CD14-positive monocyte (primary cell): ENCODE data around the gene ZC3H12C. TPM values are rescaled to one million over a fixed set of nuclear protein-coding genes. Genes with fewer than 3 reads are reported as not detected.

Experiments used
- DNase-seq, 3 donors: peaks; one replicate each; pipeline ENCODE4 v3.0.0-alpha.2; 2011 to 2022
- H2AFZ ChIP-seq: 2 replicates; pipeline ENCODE4 v1.6.0; 2012; ENCODE audit warnings: mild to moderate bottlenecking, low read depth, low read length, inconsistent platforms; ENCODE audit not compliant: insufficient read depth, poor library complexity, severe bottlenecking
- H3K27ac ChIP-seq, 2 donors: 1 replicate in 1 of 2; 2 replicates in 1 of 2; pipeline ENCODE4 v1.5.1; 2012 to 2013; ENCODE audit warnings: low read length in 2 of 2, control low read depth in 1 of 2, inconsistent platforms in 1 of 2, low read depth in 1 of 2, mild to moderate bottlenecking in 1 of 2
- H3K27me3 ChIP-seq, 2 donors: one replicate each; pipeline versions ENCODE4 v1.6.0 to v1.6.1; 2011 to 2013; ENCODE audit warnings: low read length in 2 of 2; ENCODE audit not compliant: control insufficient read depth in 2 of 2, insufficient read depth in 2 of 2
- H3K36me3 ChIP-seq, 2 donors: replicated peaks in 1 of 2; 1 replicate in 1 of 2; 2 replicates in 1 of 2; pipeline versions ENCODE4 v1.5.1 to v1.6.1; 2012 to 2013; ENCODE audit warnings: low read length in 2 of 2, control low read depth in 1 of 2, inconsistent platforms in 1 of 2, mild to moderate bottlenecking in 1 of 2; ENCODE audit not compliant: insufficient read depth in 2 of 2, control insufficient read depth in 1 of 2
- H3K4me1 ChIP-seq, 2 donors: 1 replicate in 1 of 2; 2 replicates in 1 of 2; pipeline versions ENCODE4 v1.5.1 to v1.6.1; 2012 to 2013; ENCODE audit warnings: low read length in 2 of 2, control low read depth in 1 of 2, inconsistent platforms in 1 of 2, mild to moderate bottlenecking in 1 of 2, moderate library complexity in 1 of 2; ENCODE audit not compliant: insufficient read depth in 2 of 2, control insufficient read depth in 1 of 2
- H3K4me2 ChIP-seq: replicated peaks from 2 replicates; pipeline ENCODE3; 2012; ENCODE audit warnings: low read length, moderate library complexity, mild to moderate bottlenecking; ENCODE audit not compliant: poor library complexity, severe bottlenecking; ENCODE audit errors: extremely low read depth
- H3K4me3 ChIP-seq, 3 experiments: fragments of 200-600 bp in 1 of 3; sonication (generic) in 1 of 3; replicated peaks in 1 of 3; 1 replicate in 2 of 3; 2 replicates in 1 of 3; pipeline ENCODE4 v1.5.1; 2011 to 2013; ENCODE audit warnings: low read length in 3 of 3, mild to moderate bottlenecking in 3 of 3, control low read depth in 2 of 3, low read depth in 2 of 3, inconsistent platforms in 1 of 3, moderate library complexity in 1 of 3
- H3K79me2 ChIP-seq: 2 replicates; pipeline ENCODE4 v1.6.0; 2012; ENCODE audit warnings: mild to moderate bottlenecking, control low read depth, inconsistent platforms, low read length, moderate library complexity; ENCODE audit not compliant: insufficient read depth
- H3K9ac ChIP-seq: 2 replicates; pipeline ENCODE4 v1.6.0; 2017; ENCODE audit warnings: low read length, mild to moderate bottlenecking; ENCODE audit not compliant: insufficient read depth, poor library complexity, severe bottlenecking
- H3K9me3 ChIP-seq, 2 donors: replicated peaks in 1 of 2; 1 replicate in 1 of 2; 2 replicates in 1 of 2; pipeline versions ENCODE4 v1.5.1 to v1.6.1; 2012 to 2013; ENCODE audit warnings: low read length in 2 of 2, control low read depth in 1 of 2; ENCODE audit not compliant: control insufficient read depth in 1 of 2, insufficient read depth in 1 of 2
- H4K20me1 ChIP-seq: 2 replicates; pipeline ENCODE4 v1.6.0; 2012; ENCODE audit warnings: mild to moderate bottlenecking, low read length, control low read depth, moderate library complexity; ENCODE audit not compliant: insufficient read depth
- H3K27ac Mint-ChIP-seq, 7 donors: one replicate each; pipeline ENCODE4 v1.8.0; 2020; ENCODE audit warnings: mild to moderate bottlenecking in 7 of 7, mixed read lengths in 7 of 7, moderate library complexity in 6 of 7, inconsistent platforms in 2 of 7
- H3K27me3 Mint-ChIP-seq, 3 donors: one replicate each; pipeline ENCODE4 v1.8.0; 2021 to 2022; ENCODE audit warnings: low read depth in 3 of 3, mild to moderate bottlenecking in 3 of 3, mixed read lengths in 3 of 3, moderate library complexity in 3 of 3, inconsistent platforms in 1 of 3
- H3K36me3 Mint-ChIP-seq, 2 donors: one replicate each; pipeline ENCODE4 v1.8.0; 2020; ENCODE audit warnings: mixed read lengths in 2 of 2, inconsistent platforms in 1 of 2, mild to moderate bottlenecking in 1 of 2
- H3K4me1 Mint-ChIP-seq: one replicate; pipeline ENCODE4 v1.8.0; 2020; ENCODE audit warnings: mild to moderate bottlenecking, mixed read lengths
- H3K4me3 Mint-ChIP-seq, 2 donors: one replicate each; pipeline ENCODE4 v1.8.0; 2020; ENCODE audit warnings: mild to moderate bottlenecking in 2 of 2, mixed read lengths in 2 of 2, moderate library complexity in 1 of 2
- H3K9me3 Mint-ChIP-seq, 7 donors: one replicate each; pipeline ENCODE4 v1.8.0; 2020 to 2022; ENCODE audit warnings: mixed read lengths in 7 of 7, mild to moderate bottlenecking in 6 of 7, moderate library complexity in 6 of 7, inconsistent platforms in 2 of 7
- CTCF ChIP-seq: fragments of 200-600 bp; IDR thresholded peaks from one replicate; pipeline ENCODE4 v1.8.0; 2022; ENCODE audit warnings: antibody characterized with exemption, mild to moderate bottlenecking
- WGBS: methylation state at CpG from one replicate; pipeline ENCODE4 v1.1.5; 2013; ENCODE audit warnings: missing lambda C conversion rate; ENCODE audit not compliant: insufficient coverage; 5-methylcytosine and 5-hydroxymethylcytosine counted together
- intact Hi-C, 2 donors: fragments of 100-400 bp; cut with micrococcal nuclease; formaldehyde crosslinking; loops; one replicate each; pipeline versions ENCODE4 v1.15.0 to v1.15.1; 2023
- polyA plus RNA-seq, 3 donors: library from polyadenylated mRNA; depleted of rRNA in 1 of 3; unstranded in 2 of 3; stranded (reverse) in 1 of 3; fragments of 300-500 nt in 2 of 3; fragments of >200 nt in 1 of 3; fragmentation: Illumina TruSeq in 2 of 3; gene quantifications; 1 replicate in 2 of 3; 2 replicates in 1 of 3; pipeline ENCODE4 v1.2.3, GENCODE V29; 2012 to 2021

The ZC3H12C gene
- polyA plus RNA-seq, 3 donors, result 0.47 to 2.6 (median 0.73) TPM

DNA sequence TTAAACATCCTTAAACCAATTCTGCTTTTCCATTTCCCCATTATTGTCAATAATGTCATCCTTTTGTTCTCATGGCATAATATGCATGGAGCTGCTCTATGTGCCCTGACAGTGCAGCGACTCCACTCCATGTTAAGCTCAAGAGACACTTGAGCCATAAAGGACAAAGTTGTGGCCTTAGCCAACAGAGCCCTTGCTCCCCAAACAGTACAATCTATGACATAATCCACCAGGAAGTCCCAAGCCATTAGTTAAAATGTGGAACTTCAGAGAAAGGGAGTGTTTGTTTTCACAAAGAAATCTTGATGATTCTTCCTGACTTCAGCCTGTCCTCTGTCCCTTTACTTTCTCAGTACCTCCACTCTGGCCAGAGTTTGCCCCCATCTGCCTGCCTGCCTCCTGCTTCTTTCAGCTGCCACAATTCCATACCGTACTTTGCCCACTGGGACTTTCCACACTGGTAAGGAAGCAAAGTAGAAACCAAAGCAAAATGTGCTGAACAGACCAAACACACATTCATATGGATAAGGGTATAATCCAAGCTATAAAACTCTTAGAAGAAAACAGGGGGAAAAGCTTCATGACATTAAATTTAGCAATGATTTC, 46.3 kb upstream of the ZC3H12C start:
- intact Hi-C loops, result no loop called here
- DNase-seq, result peak in 1 of 3 donors; percentile 29
- no peak overlapping the region for H3K27ac ChIP-seq
- peaks cover 2% of the 10 kb centered on the region for H3K4me1 Mint-ChIP-seq
- no peak for TF ChIP-seq CTCF
- H3K27ac Mint-ChIP-seq, result peak overlapping the region in 4 of 7 donors; percentile 6 to 80 (median 62)
- peaks cover 0 to 2% of the 10 kb centered on the region in 2 donors for H3K4me1 ChIP-seq
- no peaks in the 10 kb centered on the region for H3K27me3 ChIP-seq
- no CpG with 5 or more reads among the region's 2 CpGs for WGBS
- peaks cover 0 to 4% (median 1%) of the 10 kb centered on the region in 3 donors for H3K27me3 Mint-ChIP-seq
- no peaks in the 10 kb centered on the region for H3K79me2 ChIP-seq
- no peak overlapping the region for H3K4me3 Mint-ChIP-seq
- peaks cover 0 to 25% (median 14%) of the 10 kb centered on the region in 7 donors for H3K9me3 Mint-ChIP-seq
- H3K4me2 ChIP-seq, result no peak overlapping the region
- no peak overlapping the region for H3K4me3 ChIP-seq
- no peaks in the 10 kb centered on the region for H4K20me1 ChIP-seq
- H3K9ac ChIP-seq, result no peak overlapping the region
- no peaks in the 10 kb centered on the region for H3K36me3 Mint-ChIP-seq
- no peaks in the 10 kb centered on the region for H3K36me3 ChIP-seq
- peak overlapping the region; percentile 50 for H2AFZ ChIP-seq
- peaks cover 7 to 16% of the 10 kb centered on the region in 2 donors for H3K9me3 ChIP-seq

- H3K4me1 ChIP-seq, result peaks cover 0 to 2% of the 10 kb centered on the region in 2 donors
- H2AFZ ChIP-seq, result no peak overlapping the region
- peaks cover 0 to 3% (median 0%) of the 10 kb centered on the region in 3 donors for H3K27me3 Mint-ChIP-seq
- H3K9me3 ChIP-seq, result peaks cover 25 to 37% of the 10 kb centered on the region in 2 donors
- no peak overlapping the region for H3K4me2 ChIP-seq
- intact Hi-C loops, result no loop called here
- no peaks in the 10 kb centered on the region for H4K20me1 ChIP-seq
- H3K9ac ChIP-seq, result no peak overlapping the region
- H3K4me3 ChIP-seq, result no peak overlapping the region
- H3K27ac ChIP-seq, result no peak overlapping the region
- TF ChIP-seq CTCF, result no peak
- peaks cover 0 to 6% of the 10 kb centered on the region in 2 donors for H3K36me3 Mint-ChIP-seq
- peaks cover 18 to 46% (median 33%) of the 10 kb centered on the region in 7 donors for H3K9me3 Mint-ChIP-seq
- no peaks in the 10 kb centered on the region for H3K27me3 ChIP-seq
- H3K27ac Mint-ChIP-seq, result no peak overlapping the region
- no peaks in the 10 kb centered on the region for H3K79me2 ChIP-seq
- 98% methylated on average over 29 of the region's 33 CpGs for WGBS
- H3K4me3 Mint-ChIP-seq, result no peak overlapping the region
- DNase-seq, result no peak
- H3K36me3 ChIP-seq, result no peaks in the 10 kb centered on the region
- H3K4me1 Mint-ChIP-seq, result peaks cover 2% of the 10 kb centered on the region
These were observed 43.5 kb upstream of the ZC3H12C start for GRCh38 chr11:110049501-110050200.
